DMS114 treated with DMSO at 0.1 percent for 48 hours (cell line): ENCODE measurements around the gene SLC7A8.
"Not testable (repeated sequence)": the region's sequence is repeated elsewhere in the genome, so short reads cannot be mapped to it uniquely, and the experiment has no call there.

Source experiments
- DNase-seq: peaks from one replicate; lab custom pipeline; 2025; ENCODE audit not compliant: unreplicated experiment; lab: John Stamatoyannopoulos, UW

SLC7A8 gene

GRCh38 chr14:23115039-23115731, 68.3 kb downstream of the SLC7A8 start:
- no peak for DNase-seq

DNA sequence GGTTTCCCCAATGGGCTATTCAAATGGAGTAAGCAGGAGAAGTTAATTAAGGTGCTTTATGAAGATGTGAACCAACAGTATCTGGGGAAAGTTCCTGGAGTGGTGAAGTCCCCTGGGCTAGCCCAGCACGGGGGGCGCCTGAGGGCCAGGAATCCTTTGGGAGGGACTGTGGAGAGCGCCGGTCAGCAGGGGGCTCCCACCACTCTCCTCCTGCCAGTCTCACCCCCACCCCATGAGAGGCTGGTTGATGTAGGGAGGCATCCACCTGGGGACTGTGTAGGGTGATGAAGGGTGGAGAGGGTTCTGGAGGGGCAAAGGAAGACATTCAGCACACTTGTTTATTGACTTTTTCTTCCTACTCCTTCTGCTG, 68.8 kb downstream of the SLC7A8 start:
- DNase-seq = no peak

DNA sequence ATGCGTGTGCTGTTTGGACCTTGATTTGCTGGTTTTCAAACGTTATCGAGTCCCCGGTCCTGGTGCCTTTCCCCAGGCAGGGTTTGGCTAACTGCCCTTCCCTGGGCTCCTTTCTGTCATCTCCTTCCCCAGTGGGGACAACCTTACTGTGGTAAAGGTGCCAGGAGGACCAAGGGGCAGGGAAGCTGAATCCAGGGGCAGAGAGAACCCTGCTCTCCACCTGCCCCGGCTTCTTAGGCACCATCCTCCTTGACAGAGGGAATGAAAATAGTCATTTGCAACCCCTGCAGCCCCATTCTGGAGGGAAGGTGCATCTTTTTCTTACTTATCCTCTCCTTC, 69.4 kb downstream of the SLC7A8 start:
- no peak for DNase-seq

DNA sequence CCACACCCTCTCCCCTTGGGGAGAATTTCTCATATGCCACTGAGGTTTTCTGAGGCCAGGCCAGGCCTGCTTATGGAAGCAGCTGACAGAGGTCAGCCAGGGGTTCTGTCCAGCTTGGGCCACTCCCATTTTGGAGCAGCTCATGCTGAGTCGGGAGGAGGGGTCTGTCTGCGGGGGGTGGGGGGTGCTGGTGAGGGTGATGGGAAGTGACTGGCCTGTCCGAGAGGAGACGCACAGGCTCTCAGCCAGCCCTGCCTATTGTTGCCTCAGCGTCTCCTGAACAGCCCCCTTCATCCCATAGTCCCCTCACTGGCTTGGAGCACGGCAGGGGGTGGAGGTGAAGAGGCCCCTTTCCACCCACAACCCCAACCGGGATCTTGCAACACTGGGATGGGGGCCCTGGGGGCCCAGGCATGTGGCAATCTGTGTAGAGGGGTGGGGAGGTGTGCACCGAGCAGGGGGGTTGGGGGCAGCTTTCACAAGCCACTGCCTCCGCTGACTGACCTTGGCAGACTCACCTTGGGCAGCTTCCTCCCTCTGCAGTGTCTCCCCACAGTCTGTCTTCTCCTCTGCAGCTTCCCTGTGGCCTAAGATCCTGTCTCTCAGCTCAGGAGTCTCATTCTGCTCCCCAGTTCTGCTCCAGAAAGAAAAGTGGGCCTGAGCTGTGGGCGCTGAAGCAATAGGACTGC, 69.9 kb downstream of the SLC7A8 start:
- no peak for DNase-seq

GRCh38 chr14:23112359-23113178, 70.9 kb downstream of the SLC7A8 start:
- no peak for DNase-seq

DNA sequence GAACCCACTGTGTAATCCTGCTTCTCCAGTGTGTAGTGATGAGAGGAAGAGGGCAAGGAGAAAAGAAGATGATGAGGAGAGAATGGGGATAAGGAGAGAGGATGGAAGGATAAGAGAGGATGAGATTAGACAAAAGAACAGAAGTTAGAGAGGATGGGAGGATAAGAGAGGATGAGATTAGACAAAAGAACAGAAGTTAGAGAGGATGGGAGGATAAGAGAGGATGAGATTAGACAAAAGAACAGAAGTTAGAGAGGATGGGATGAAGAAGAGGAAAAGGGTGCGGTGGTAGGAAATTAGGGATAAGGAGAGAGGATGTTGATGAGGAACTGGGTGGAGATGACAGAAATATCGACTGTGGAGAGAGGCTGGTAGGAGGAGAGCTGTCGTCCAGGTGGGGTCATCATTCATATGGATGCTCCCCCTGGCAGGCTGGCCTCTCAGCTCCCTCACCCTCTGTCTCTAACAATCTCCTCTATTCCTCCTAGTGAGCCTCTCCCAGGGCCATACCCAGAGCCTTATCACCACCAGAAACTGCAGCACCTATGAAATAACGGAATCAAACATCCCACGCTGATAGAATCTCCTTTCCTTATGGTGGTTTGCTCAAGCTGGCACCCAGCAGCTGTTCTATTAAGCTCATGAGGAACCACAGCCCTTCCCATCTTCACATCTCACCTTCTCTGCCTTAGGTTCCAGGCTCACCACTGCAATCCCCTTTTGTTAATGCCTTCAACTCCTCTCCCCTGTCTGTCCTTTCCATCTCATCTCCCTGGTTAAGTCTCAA, 72.7 kb downstream of the SLC7A8 start:
- DNase-seq = no peak

DNA sequence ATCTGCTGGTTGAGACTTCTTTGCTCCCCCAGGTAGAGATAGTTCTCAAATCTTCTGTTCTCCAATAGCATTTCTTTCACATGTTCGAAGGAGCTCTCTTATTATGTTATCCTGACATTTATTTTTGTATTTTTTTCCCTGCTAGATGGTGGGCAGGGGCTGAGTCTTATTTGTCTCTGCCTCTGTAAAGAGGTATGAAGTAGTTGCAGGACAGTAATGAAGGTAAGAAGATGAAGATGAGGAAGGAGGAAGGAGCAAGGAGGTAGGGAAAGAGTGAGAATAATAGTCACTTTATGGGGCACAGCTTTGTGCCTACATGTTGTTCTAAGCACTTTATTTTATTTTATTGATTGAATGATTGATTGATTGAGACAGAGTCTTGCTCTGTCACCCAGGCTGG, 73.7 kb downstream of the SLC7A8 start:
- DNase-seq = no peak

- DNase-seq = not testable (repeated sequence)
Observed at GRCh38 chr14:23108169-23108568, 75.3 kb downstream of the SLC7A8 start.

- not testable (repeated sequence) for DNase-seq
Observed at GRCh38 chr14:23107620-23108019, 75.8 kb downstream of the SLC7A8 start.

- DNase-seq = no peak
Observed at GRCh38 chr14:23106747-23107045, 76.8 kb downstream of the SLC7A8 start.

- no peak for DNase-seq
Observed at GRCh38 chr14:23105348-23105824, 78.1 kb downstream of the SLC7A8 start.

DNA sequence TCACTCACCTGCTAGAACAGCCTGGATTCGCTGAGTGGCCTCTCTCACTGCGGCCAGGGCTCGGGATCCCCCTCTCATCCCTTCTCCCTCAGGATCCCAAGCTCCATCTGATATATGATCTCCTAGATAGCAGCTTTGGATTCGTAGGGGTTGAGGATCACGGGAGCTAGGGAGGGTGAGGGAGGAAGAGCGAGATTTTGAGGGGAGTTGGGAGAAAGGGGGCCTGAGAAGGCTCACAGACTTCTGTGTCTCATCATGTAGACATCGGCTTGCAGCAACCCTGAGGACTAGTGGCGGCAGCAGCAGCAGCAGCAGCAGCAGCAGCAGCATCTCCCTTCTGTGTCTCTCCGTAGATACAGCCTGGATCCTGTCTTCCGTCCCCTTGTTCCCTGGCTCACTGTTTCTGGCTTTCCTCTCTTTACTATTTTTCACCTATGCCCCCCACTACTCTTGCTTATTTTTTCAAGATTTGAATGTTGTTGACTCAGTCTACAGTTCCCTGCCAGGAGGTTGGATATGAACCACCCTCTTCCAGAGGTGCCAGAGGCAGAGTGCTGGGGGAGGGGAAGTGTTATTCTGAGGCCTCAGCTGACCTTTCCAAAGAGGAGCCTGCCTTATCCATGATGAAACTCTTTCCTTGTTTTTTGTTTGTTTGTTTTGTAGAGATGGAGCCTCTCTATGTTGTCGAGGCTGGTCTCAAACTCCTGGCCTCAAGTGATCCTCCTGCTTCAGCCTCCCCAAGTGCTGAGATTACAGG, 78.7 kb downstream of the SLC7A8 start, which contains the start of gene CIROP:
Gene CIROP (minus strand): TSS at position 399 of the 757 bp plus-strand sequence. CDS start 69 bp downstream, at position 330.
- DNase-seq = no peak

DNA sequence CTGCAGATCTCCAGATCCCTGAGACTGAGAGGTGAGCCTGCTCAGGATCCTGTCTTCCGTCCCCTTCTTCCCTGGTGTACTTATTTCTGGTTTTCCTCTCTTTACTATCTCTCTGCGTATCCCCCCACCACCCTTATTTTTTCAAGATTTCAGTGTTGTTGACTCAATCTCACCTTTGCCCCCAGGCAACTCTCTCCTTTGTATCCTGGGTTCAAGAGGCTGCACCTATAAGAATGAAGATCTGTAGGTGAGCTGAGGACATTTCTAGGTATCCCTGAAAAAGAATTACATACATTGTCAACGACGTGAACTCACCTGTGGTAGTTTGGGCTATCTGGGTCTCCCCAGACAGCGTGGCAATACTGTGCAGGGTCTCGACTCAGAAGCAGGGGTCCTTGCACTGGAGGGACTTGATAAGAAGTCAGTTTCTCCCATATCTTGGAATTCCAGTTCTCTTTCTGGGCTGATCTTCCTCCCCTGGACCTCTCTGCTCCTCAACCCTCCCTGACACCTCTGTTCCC, 79.3 kb downstream of the SLC7A8 start:
- DNase-seq = no peak

DNA sequence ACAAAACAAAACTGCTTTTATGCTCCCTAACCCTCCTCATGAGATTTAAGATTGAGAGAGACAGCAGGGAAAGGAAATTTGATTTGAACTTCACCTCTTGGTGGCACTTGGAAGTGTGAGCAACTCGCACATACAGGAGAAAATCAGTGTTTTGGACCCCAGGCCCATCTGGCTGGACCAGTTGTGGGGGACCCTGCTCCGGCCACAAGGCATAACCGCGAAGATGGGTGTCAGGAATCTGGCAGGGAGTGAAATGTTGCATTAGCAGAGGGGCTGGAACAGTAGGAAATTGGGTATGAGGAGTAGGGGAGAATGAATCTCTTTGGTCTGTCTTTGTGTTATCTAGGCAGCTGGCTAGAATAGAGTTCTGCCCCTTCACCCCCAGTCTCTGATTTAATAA, 79.9 kb downstream of the SLC7A8 start:
- DNase-seq = no peak

DNA sequence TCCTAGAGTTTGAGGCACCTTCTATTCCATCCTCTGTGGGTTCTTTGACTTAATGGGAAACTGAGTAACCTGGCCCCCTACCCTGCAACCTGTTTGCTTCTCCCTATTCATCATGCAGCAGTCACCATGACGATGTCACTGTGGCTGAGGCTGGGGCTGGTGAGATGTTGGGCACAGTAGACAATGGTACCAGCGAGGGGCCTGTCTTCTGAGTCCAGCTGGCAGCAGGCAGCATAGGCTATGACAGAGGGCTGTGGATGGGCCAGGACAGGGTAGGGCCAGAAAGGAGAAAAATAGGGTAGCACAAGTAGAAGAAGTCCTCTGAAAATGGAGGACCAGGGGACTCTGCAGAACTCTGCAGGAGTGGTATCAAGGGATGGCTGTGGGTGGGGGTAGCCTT, 80.7 kb downstream of the SLC7A8 start:
- DNase-seq = no peak

- DNase-seq = no peak
Observed at GRCh38 chr14:23101986-23102625, 81.4 kb downstream of the SLC7A8 start.

- no peak for DNase-seq
Observed at GRCh38 chr14:23101213-23101970, 82.1 kb downstream of the SLC7A8 start.

DNA sequence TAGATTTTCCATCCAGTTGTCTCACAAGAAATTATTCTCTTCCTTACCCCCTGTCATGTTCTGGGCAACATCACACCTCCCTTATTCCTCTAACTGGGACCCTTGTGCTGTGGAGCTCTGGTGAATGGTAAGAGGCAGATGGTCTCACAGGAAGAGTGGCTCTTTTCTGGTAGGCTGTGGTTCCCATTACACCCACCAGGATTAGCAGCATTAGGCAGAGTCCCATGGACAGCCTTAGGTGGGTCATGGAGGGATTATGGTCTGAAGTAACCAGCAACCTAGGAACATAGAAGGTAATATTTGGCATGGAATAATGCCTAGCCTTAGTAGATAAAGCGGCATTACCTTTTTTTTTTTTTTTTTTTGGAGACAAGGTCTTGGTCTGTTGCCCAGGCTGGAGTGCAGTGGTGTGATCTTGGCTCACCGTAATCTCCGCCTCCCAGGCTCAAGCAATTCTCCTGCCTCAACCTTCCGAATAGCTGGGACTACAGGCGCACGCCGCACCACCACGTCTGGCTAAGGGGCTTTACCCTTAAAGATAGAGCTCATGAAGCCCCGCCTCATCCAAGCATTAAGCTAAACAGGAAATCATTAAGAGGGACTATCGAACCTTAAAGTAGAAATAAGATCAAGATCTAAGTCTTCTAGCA, 84.1 kb downstream of the SLC7A8 start:
- no peak for DNase-seq

GRCh38 chr14:23097786-23098185, 85.7 kb downstream of the SLC7A8 start:
- no peak for DNase-seq
